Measurements from ENCODE around the gene C5orf46. TPM values are rescaled to one million over a fixed set of nuclear protein-coding genes. Genes with fewer than 3 reads are reported as not detected.

Gene C5orf46
- total and polyA plus RNA-seq, 4 donors, result not detected

GRCh38 chr5:147918899-147919298, 12.6 kb upstream of the C5orf46 start:
- Histone ChIP-seq H3K4me1 (ENCODE audit: control insufficient read depth in 5 of 5, insufficient read depth in 5 of 5, low read length in 5 of 5) (no peaks in the 10 kb centered on the region), H3K27me3 (ENCODE audit: control insufficient read depth in 3 of 3, insufficient read depth in 3 of 3, low read length in 2 of 3) (no peaks in the 10 kb centered on the region), H3K27ac (ENCODE audit: low read depth in 1 of 2, low read length in 1 of 2) (no peak overlapping the region), H3K4me3 (no peak overlapping the region), H3K9me3 (ENCODE audit: control insufficient read depth in 4 of 4, insufficient read depth in 3 of 4, low read length in 3 of 4) (no peaks in the 10 kb centered on the region), H3K9ac (ENCODE audit: insufficient read depth in 1 of 2, low read length in 2 of 2) (no peak overlapping the region), H3K36me3 (ENCODE audit: control insufficient read depth in 4 of 4, insufficient read depth in 4 of 4, low read length in 4 of 4) (no peaks in the 10 kb centered on the region)
- WGBS, 2 donors, result 83 to 92% methylated on average over 3 of the region's 3 CpGs
- DNase-seq (no peak), ATAC-seq (ENCODE audit: insufficient read depth, low FRiP score) (no peak)
- TF ChIP-seq CTCF (IDR thresholded peaks at IDR 0.05; ENCODE audit: control extremely low read depth, extremely low read depth), result no peak

- DNase-seq (no peak), ATAC-seq (ENCODE audit: insufficient read depth, low FRiP score) (no peak)
- Histone ChIP-seq H3K4me1 (ENCODE audit: control insufficient read depth in 5 of 5, insufficient read depth in 5 of 5, low read length in 5 of 5) (no peaks in the 10 kb centered on the region), H3K27me3 (ENCODE audit: control insufficient read depth in 3 of 3, insufficient read depth in 3 of 3, low read length in 2 of 3) (no peaks in the 10 kb centered on the region), H3K27ac (ENCODE audit: low read depth in 1 of 2, low read length in 1 of 2) (no peak overlapping the region), H3K9me3 (ENCODE audit: control insufficient read depth in 4 of 4, insufficient read depth in 3 of 4, low read length in 3 of 4) (no peaks in the 10 kb centered on the region), H3K4me3 (no peak overlapping the region), H3K9ac (ENCODE audit: insufficient read depth in 1 of 2, low read length in 2 of 2) (no peak overlapping the region), H3K36me3 (ENCODE audit: control insufficient read depth in 4 of 4, insufficient read depth in 4 of 4, low read length in 4 of 4) (no peaks in the 10 kb centered on the region)
- no peak for TF ChIP-seq CTCF (IDR thresholded peaks at IDR 0.05; ENCODE audit: control extremely low read depth, extremely low read depth)
- WGBS, 2 donors, result 23 to 48% methylated on average over 2 of the region's 2 CpGs
These were observed 11.9 kb upstream of the C5orf46 start for GRCh38 chr5:147918101-147918685.

GRCh38 chr5:147913786-147914185, 7.4 kb upstream of the C5orf46 start:
- Histone ChIP-seq H3K9ac (ENCODE audit: insufficient read depth in 1 of 2, low read length in 2 of 2) (no peak overlapping the region), H3K36me3 (ENCODE audit: control insufficient read depth in 4 of 4, insufficient read depth in 4 of 4, low read length in 4 of 4) (no peaks in the 10 kb centered on the region), H3K27ac (ENCODE audit: low read depth in 1 of 2, low read length in 1 of 2) (no peak overlapping the region), H3K9me3 (ENCODE audit: control insufficient read depth in 4 of 4, insufficient read depth in 3 of 4, low read length in 3 of 4) (no peaks in the 10 kb centered on the region), H3K27me3 (ENCODE audit: control insufficient read depth in 3 of 3, insufficient read depth in 3 of 3, low read length in 2 of 3) (no peaks in the 10 kb centered on the region), H3K4me3 (no peak overlapping the region), H3K4me1 (ENCODE audit: control insufficient read depth in 5 of 5, insufficient read depth in 5 of 5, low read length in 5 of 5) (peaks cover 0 to 8% (median 0%) of the 10 kb centered on the region in 5 donors)
- ATAC-seq (ENCODE audit: insufficient read depth, low FRiP score) (no peak), DNase-seq (no peak)
- no peak for TF ChIP-seq CTCF (IDR thresholded peaks at IDR 0.05; ENCODE audit: control extremely low read depth, extremely low read depth)
- WGBS, 2 donors, result 75 to 86% methylated on average over 3 of the region's 3 CpGs

- H3K27ac ChIP-seq (ENCODE audit: low read depth in 1 of 2, low read length in 1 of 2), result peak overlapping the region in 1 of 2 donors; percentile 12
- peaks cover 0 to 8% (median 0%) of the 10 kb centered on the region in 5 donors for H3K4me1 ChIP-seq (ENCODE audit: control insufficient read depth in 5 of 5, insufficient read depth in 5 of 5, low read length in 5 of 5)
- no peaks in the 10 kb centered on the region for H3K9me3 ChIP-seq (ENCODE audit: control insufficient read depth in 4 of 4, insufficient read depth in 3 of 4, low read length in 3 of 4)
- no peaks in the 10 kb centered on the region for H3K36me3 ChIP-seq (ENCODE audit: control insufficient read depth in 4 of 4, insufficient read depth in 4 of 4, low read length in 4 of 4)
- no peak overlapping the region for H3K9ac ChIP-seq (ENCODE audit: insufficient read depth in 1 of 2, low read length in 2 of 2)
- H3K27me3 ChIP-seq (ENCODE audit: control insufficient read depth in 3 of 3, insufficient read depth in 3 of 3, low read length in 2 of 3), result no peaks in the 10 kb centered on the region
- no peak for DNase-seq
- no peak overlapping the region for H3K4me3 ChIP-seq
- TF ChIP-seq CTCF (IDR thresholded peaks at IDR 0.05; ENCODE audit: control extremely low read depth, extremely low read depth), result no peak
- WGBS, 2 donors, result 23 to 43% methylated on average over 1 of the region's 1 CpG
- no peak for ATAC-seq (ENCODE audit: insufficient read depth, low FRiP score)
These were observed 5.7 kb upstream of the C5orf46 start for GRCh38 chr5:147912011-147912410.

All from lung (tissue), 12 donors.